ENCODE data around the gene NKAP. TPM values are rescaled to one million over a fixed set of nuclear protein-coding genes. Genes with fewer than 3 reads are reported as not detected.
"Not testable (repeated sequence)": the region's sequence is repeated elsewhere in the genome, so short reads cannot be mapped to it uniquely, and the experiment has no call there.

The NKAP gene
- polyA plus RNA-seq, 1 donor: 10.2 TPM

- Histone ChIP-seq H3K4me3 (ENCODE audit: low read length) (peak overlapping the region; percentile 89), H3K9me3 (ENCODE audit: control insufficient read depth, low read depth, low read length) (no peaks in the 10 kb centered on the region), H3K4me1 (ENCODE audit: control insufficient read depth, insufficient read depth, low read length) (peaks cover 8% of the 10 kb centered on the region), H3K27ac (ENCODE audit: low read length) (peak overlapping the region; percentile 92), H3K36me3 (ENCODE audit: control insufficient read depth, insufficient read depth, low read length) (no peaks in the 10 kb centered on the region), H3K27me3 (ENCODE audit: control insufficient read depth, insufficient read depth, low read length) (no peaks in the 10 kb centered on the region)
- peak in 1 of 2 donors; percentile 38 for DNase-seq
- no CpG with 5 or more reads among the region's 13 CpGs for WGBS (ENCODE audit: insufficient coverage, low lambda C conversion rate)
Measured at GRCh38 chrX:119942173-119942819, 1.3 kb downstream of the NKAP start.

- Histone ChIP-seq H3K36me3 (ENCODE audit: control insufficient read depth, insufficient read depth, low read length) (no peaks in the 10 kb centered on the region), H3K4me1 (ENCODE audit: control insufficient read depth, insufficient read depth, low read length) (peaks cover 8% of the 10 kb centered on the region), H3K27me3 (ENCODE audit: control insufficient read depth, insufficient read depth, low read length) (no peaks in the 10 kb centered on the region), H3K9me3 (ENCODE audit: control insufficient read depth, low read depth, low read length) (no peaks in the 10 kb centered on the region), H3K4me3 (ENCODE audit: low read length) (no peak overlapping the region), H3K27ac (ENCODE audit: low read length) (no peak overlapping the region)
- no peak for DNase-seq
Measured at GRCh38 chrX:119941336-119941735, 2.2 kb downstream of the NKAP start.

GRCh38 chrX:119935215-119935874 lies 8.2 kb downstream of the NKAP start:
- peaks cover 19% of the 10 kb centered on the region for H3K36me3 ChIP-seq (ENCODE audit: control insufficient read depth, insufficient read depth, low read length)

GRCh38 chrX:119922391-119922790 lies 21.2 kb downstream of the NKAP start:
- not testable (repeated sequence) for H3K4me3 ChIP-seq (ENCODE audit: low read length); H3K4me1 ChIP-seq (ENCODE audit: control insufficient read depth, insufficient read depth, low read length); DNase-seq; H3K36me3 ChIP-seq (ENCODE audit: control insufficient read depth, insufficient read depth, low read length); H3K27ac ChIP-seq (ENCODE audit: low read length); H3K9me3 ChIP-seq (ENCODE audit: control insufficient read depth, low read depth, low read length); H3K27me3 ChIP-seq (ENCODE audit: control insufficient read depth, insufficient read depth, low read length)
- WGBS (ENCODE audit: insufficient coverage, low lambda C conversion rate): 100% methylated on average over 2 of the region's 7 CpGs

More at GRCh38 chrX:119935215-119935874, 8.2 kb downstream of the NKAP start:
- H3K4me3 ChIP-seq (ENCODE audit: low read length): no peak overlapping the region
- H3K4me1 ChIP-seq (ENCODE audit: control insufficient read depth, insufficient read depth, low read length): peaks cover 3% of the 10 kb centered on the region
- no peaks in the 10 kb centered on the region for H3K27me3 ChIP-seq (ENCODE audit: control insufficient read depth, insufficient read depth, low read length)
- DNase-seq: peak; percentile 15 to 69
- no CpG with 5 or more reads among the region's 3 CpGs for WGBS (ENCODE audit: insufficient coverage, low lambda C conversion rate)
- H3K9me3 ChIP-seq (ENCODE audit: control insufficient read depth, low read depth, low read length): no peaks in the 10 kb centered on the region
- peak overlapping the region; percentile 69 for H3K27ac ChIP-seq (ENCODE audit: low read length)

GRCh38 chrX:119919835-119920585 lies 23.5 kb downstream of the NKAP start:
- peaks cover 2% of the 10 kb centered on the region for H3K36me3 ChIP-seq (ENCODE audit: control insufficient read depth, insufficient read depth, low read length)
- DNase-seq: no peak
- WGBS (ENCODE audit: insufficient coverage, low lambda C conversion rate): 100% methylated on average over 1 of the region's 5 CpGs
- H3K27me3 ChIP-seq (ENCODE audit: control insufficient read depth, insufficient read depth, low read length): no peaks in the 10 kb centered on the region
- H3K27ac ChIP-seq (ENCODE audit: low read length): no peak overlapping the region
- H3K4me3 ChIP-seq (ENCODE audit: low read length): no peak overlapping the region
- no peaks in the 10 kb centered on the region for H3K9me3 ChIP-seq (ENCODE audit: control insufficient read depth, low read depth, low read length)
- H3K4me1 ChIP-seq (ENCODE audit: control insufficient read depth, insufficient read depth, low read length): no peaks in the 10 kb centered on the region

GRCh38 chrX:119917877-119918276 lies 25.7 kb downstream of the NKAP start:
- Histone ChIP-seq H3K9me3 (ENCODE audit: control insufficient read depth, low read depth, low read length) (no peaks in the 10 kb centered on the region), H3K27ac (ENCODE audit: low read length) (no peak overlapping the region)
- WGBS (ENCODE audit: insufficient coverage, low lambda C conversion rate): no CpG with 5 or more reads among the region's 2 CpGs

GRCh38 chrX:119916310-119916709 lies 27.2 kb downstream of the NKAP start:
- Histone ChIP-seq H3K27ac (ENCODE audit: low read length) (no peak overlapping the region), H3K9me3 (ENCODE audit: control insufficient read depth, low read depth, low read length) (no peaks in the 10 kb centered on the region), H3K4me1 (ENCODE audit: control insufficient read depth, insufficient read depth, low read length) (no peaks in the 10 kb centered on the region), H3K36me3 (ENCODE audit: control insufficient read depth, insufficient read depth, low read length) (no peaks in the 10 kb centered on the region), H3K4me3 (ENCODE audit: low read length) (no peak overlapping the region), H3K27me3 (ENCODE audit: control insufficient read depth, insufficient read depth, low read length) (no peaks in the 10 kb centered on the region)
- WGBS (ENCODE audit: insufficient coverage, low lambda C conversion rate): 67% methylated on average over 1 of the region's 5 CpGs
- DNase-seq: no peak

More at GRCh38 chrX:119917877-119918276, 25.7 kb downstream of the NKAP start:
- Histone ChIP-seq H3K36me3 (ENCODE audit: control insufficient read depth, insufficient read depth, low read length) (no peaks in the 10 kb centered on the region), H3K27me3 (ENCODE audit: control insufficient read depth, insufficient read depth, low read length) (no peaks in the 10 kb centered on the region), H3K4me1 (ENCODE audit: control insufficient read depth, insufficient read depth, low read length) (no peaks in the 10 kb centered on the region), H3K4me3 (ENCODE audit: low read length) (no peak overlapping the region)
- no peak for DNase-seq

- Histone ChIP-seq H3K4me3 (ENCODE audit: low read length) (no peak overlapping the region), H3K9me3 (ENCODE audit: control insufficient read depth, low read depth, low read length) (no peaks in the 10 kb centered on the region), H3K27ac (ENCODE audit: low read length) (no peak overlapping the region), H3K4me1 (ENCODE audit: control insufficient read depth, insufficient read depth, low read length) (no peaks in the 10 kb centered on the region), H3K27me3 (ENCODE audit: control insufficient read depth, insufficient read depth, low read length) (no peaks in the 10 kb centered on the region), H3K36me3 (ENCODE audit: control insufficient read depth, insufficient read depth, low read length) (no peaks in the 10 kb centered on the region)
- no peak for DNase-seq
- WGBS (ENCODE audit: insufficient coverage, low lambda C conversion rate): no CpG with 5 or more reads among the region's 1 CpG
Measured at GRCh38 chrX:119900976-119901375, 42.6 kb downstream of the NKAP start.

- H3K27ac ChIP-seq (ENCODE audit: low read length): no peak overlapping the region
- H3K27me3 ChIP-seq (ENCODE audit: control insufficient read depth, insufficient read depth, low read length): no peaks in the 10 kb centered on the region
- no peaks in the 10 kb centered on the region for H3K9me3 ChIP-seq (ENCODE audit: control insufficient read depth, low read depth, low read length)
- DNase-seq: peak in 1 of 2 donors; percentile 12
- H3K4me3 ChIP-seq (ENCODE audit: low read length): no peak overlapping the region
- H3K36me3 ChIP-seq (ENCODE audit: control insufficient read depth, insufficient read depth, low read length): no peaks in the 10 kb centered on the region
- WGBS (ENCODE audit: insufficient coverage, low lambda C conversion rate): no CpG with 5 or more reads among the region's 2 CpGs
- H3K4me1 ChIP-seq (ENCODE audit: control insufficient read depth, insufficient read depth, low read length): no peaks in the 10 kb centered on the region
Measured at GRCh38 chrX:119899125-119899524, 44.4 kb downstream of the NKAP start.

GRCh38 chrX:119895843-119896326 lies 47.7 kb downstream of the NKAP start, which contains the start of gene AKAP14:
TSS of gene AKAP14 (plus strand) at chrX:119895893. CDS start at chrX:119903224, 7,331 bp downstream.
- Histone ChIP-seq H3K4me3 (ENCODE audit: low read length) (no peak within 1 kb of the TSS), H3K27me3 (ENCODE audit: control insufficient read depth, insufficient read depth, low read length) (no peaks in the 10 kb centered on the region), H3K4me1 (ENCODE audit: control insufficient read depth, insufficient read depth, low read length) (no peaks in the 10 kb centered on the region), H3K27ac (ENCODE audit: low read length) (no peak within 1 kb of the TSS), H3K36me3 (ENCODE audit: control insufficient read depth, insufficient read depth, low read length) (no peaks in the 10 kb centered on the region), H3K9me3 (ENCODE audit: control insufficient read depth, low read depth, low read length) (no peaks in the 10 kb centered on the region)
- peak in 1 of 2 donors; percentile 8 for DNase-seq
- WGBS (ENCODE audit: insufficient coverage, low lambda C conversion rate): no CpG with 5 or more reads among the region's 4 CpGs

Data from large intestine (tissue), 3 donors.